ENCODE measurements around the gene ITPA.

DNA sequence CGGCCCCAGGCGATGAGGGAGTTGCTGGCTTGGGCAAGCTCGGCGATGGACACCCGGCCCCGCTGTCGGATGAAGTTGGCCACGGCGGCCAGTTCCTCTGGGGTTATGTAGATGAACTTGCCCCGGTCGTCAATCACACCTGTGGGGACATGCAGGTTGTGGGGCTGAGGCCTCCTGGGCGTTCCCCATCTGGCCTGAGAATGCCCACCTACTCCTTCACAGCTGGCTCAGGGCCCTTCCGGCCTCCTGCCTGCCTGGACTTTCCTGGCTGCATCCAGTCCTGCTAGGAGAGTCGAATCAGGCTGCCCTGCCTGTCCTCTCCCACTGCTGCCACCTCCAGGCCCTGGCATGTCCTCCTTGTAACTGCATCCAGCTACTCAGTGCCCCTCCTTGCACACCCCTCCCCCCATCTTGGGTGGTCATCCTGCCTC lies 18.6 kb upstream of the ITPA start:
- TF ChIP-seq EP300 (IDR thresholded peaks at IDR 0.05) (no peak), POLR2A (IDR thresholded peaks at IDR 0.05) (no peak)
- TF ChIP-seq, protein P1, sequence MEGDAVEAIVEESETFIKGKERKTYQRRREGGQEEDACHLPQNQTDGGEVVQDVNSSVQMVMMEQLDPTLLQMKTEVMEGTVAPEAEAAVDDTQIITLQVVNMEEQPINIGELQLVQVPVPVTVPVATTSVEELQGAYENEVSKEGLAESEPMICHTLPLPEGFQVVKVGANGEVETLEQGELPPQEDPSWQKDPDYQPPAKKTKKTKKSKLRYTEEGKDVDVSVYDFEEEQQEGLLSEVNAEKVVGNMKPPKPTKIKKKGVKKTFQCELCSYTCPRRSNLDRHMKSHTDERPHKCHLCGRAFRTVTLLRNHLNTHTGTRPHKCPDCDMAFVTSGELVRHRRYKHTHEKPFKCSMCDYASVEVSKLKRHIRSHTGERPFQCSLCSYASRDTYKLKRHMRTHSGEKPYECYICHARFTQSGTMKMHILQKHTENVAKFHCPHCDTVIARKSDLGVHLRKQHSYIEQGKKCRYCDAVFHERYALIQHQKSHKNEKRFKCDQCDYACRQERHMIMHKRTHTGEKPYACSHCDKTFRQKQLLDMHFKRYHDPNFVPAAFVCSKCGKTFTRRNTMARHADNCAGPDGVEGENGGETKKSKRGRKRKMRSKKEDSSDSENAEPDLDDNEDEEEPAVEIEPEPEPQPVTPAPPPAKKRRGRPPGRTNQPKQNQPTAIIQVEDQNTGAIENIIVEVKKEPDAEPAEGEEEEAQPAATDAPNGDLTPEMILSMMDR (IDR thresholded peaks at IDR 0.05) = no peak
